ENCODE results near the gene MACROD1. TPM values are rescaled to one million over a fixed set of nuclear protein-coding genes. Genes with fewer than 3 reads are reported as not detected.

MACROD1 gene
- total and polyA plus RNA-seq, 9 of the 15 experiments (the other 6 are each of a cell fraction or from before 2014, with no cell fraction given), result 1.1 to 60.0 (median 26.4) TPM

GRCh38 chr11:64074239-64074638 lies 91.7 kb downstream of the MACROD1 start (continued):
- no peak for TF ChIP-seq MGA (IDR thresholded peaks at IDR 0.05)
- 0 out of 2 replicates have a peak, but pooled peaks have one; percentile 81 for TF ChIP-seq PTBP1 (IDR thresholded peaks at IDR 0.05; ENCODE audit: low read depth, low read length)
- peak; percentile 37; the same call in 1 of the 2 replicates for TF ChIP-seq TFAP4 (CRISPR knock-in tag; IDR thresholded peaks at IDR 0.05; ENCODE audit: borderline replicate concordance)
- TF ChIP-seq RAD51 (IDR thresholded peaks at IDR 0.05; ENCODE audit: borderline replicate concordance, low read depth), result peak; percentile 88
- TF ChIP-seq ZFP36 (IDR thresholded peaks at IDR 0.05; ENCODE audit: low read depth, low read length, partially characterized antibody), result peak; percentile 98
- no peak for TF ChIP-seq PREB (CRISPR knock-in tag; IDR thresholded peaks at IDR 0.05)
- TF ChIP-seq GABPA (tag; conservative IDR thresholded peaks at IDR 0.05; ENCODE audit: low read depth), result 0 out of 2 replicates have a peak, but pooled peaks have one; percentile 15
- peak; percentile 58; the same call in 1 of the 2 replicates for TF ChIP-seq ADNP (tag; IDR thresholded peaks at IDR 0.05)
- peak; percentile 91 for TF ChIP-seq RBM25 (IDR thresholded peaks at IDR 0.05; ENCODE audit: low read depth, low read length, severe bottlenecking)
- peak; percentile 89 for TF ChIP-seq USF2 (CRISPR knock-in tag; IDR thresholded peaks at IDR 0.05)
- TF ChIP-seq CEBPG (CRISPR knock-in tag; IDR thresholded peaks at IDR 0.05), result peak; percentile 55; the same call in 1 of the 2 replicates
- TF ChIP-seq CEBPG (tag; conservative IDR thresholded peaks at IDR 0.05 in 1 of 2, IDR thresholded peaks at IDR 0.05 in 1 of 2), result peak in 1 of 2 experiments; percentile 10; a peak in 1 of 4 replicates
- no peak for TF ChIP-seq NR2C1 (IDR thresholded peaks at IDR 0.05)
- TF ChIP-seq NR2C1 (tag; IDR thresholded peaks at IDR 0.05), result peak; percentile 63
